ENCODE measurements around the gene GPN2.

GPN2 gene

GRCh38 chr1:26862781-26863684 lies 27.1 kb downstream of the GPN2 start, which contains the start of gene SFN (continued):
- TF ChIP-seq ZNF26 (tag by site-specific recombination; IDR thresholded peaks at IDR 0.05), result no peak
- no peak for TF ChIP-seq ZNF530 (tag by site-specific recombination; IDR thresholded peaks at IDR 0.05; ENCODE audit: low read depth)
- peak; percentile 44 for TF ChIP-seq KLF17 (tag by site-specific recombination; IDR thresholded peaks at IDR 0.05)
- no peak for TF ChIP-seq MEIS1 (CRISPR knock-in tag; IDR thresholded peaks at IDR 0.05; ENCODE audit: borderline replicate concordance)
- TF ChIP-seq ZNF510 (tag by site-specific recombination; IDR thresholded peaks at IDR 0.05; ENCODE audit: insufficient replicate concordance), result no peak
- TF ChIP-seq ZNF16 (tag by site-specific recombination; IDR thresholded peaks at IDR 0.05; ENCODE audit: low read depth), result no peak
- no peak for TF ChIP-seq ZBTB6 (tag by site-specific recombination; IDR thresholded peaks at IDR 0.05)
- TF ChIP-seq ZNF830 (tag by site-specific recombination; IDR thresholded peaks at IDR 0.05; ENCODE audit: low read depth), result no peak
- TF ChIP-seq ZNF169 (tag by site-specific recombination; IDR thresholded peaks at IDR 0.05), result no peak
- TF ChIP-seq ZNF214 (tag by site-specific recombination; IDR thresholded peaks at IDR 0.05; ENCODE audit: borderline replicate concordance), result no peak
- TF ChIP-seq ZNF311 (tag by site-specific recombination; IDR thresholded peaks at IDR 0.05; ENCODE audit: borderline replicate concordance), result no peak
- TF ChIP-seq ZFP3 (tag by site-specific recombination; IDR thresholded peaks at IDR 0.05; ENCODE audit: low read depth), result no peak
- no peak for TF ChIP-seq ZNF132 (tag by site-specific recombination; IDR thresholded peaks at IDR 0.05; ENCODE audit: borderline replicate concordance)
- no peak for TF ChIP-seq ZNF791 (tag by site-specific recombination; IDR thresholded peaks at IDR 0.05)
- no peak for TF ChIP-seq ZNF148 (tag by site-specific recombination; IDR thresholded peaks at IDR 0.05; ENCODE audit: borderline replicate concordance)
- TF ChIP-seq ZNF335 (tag by site-specific recombination; conservative IDR thresholded peaks at IDR 0.05), result no peak
- no peak for TF ChIP-seq WT1 (tag by site-specific recombination; IDR thresholded peaks at IDR 0.05)
- peak; percentile 73 for TF ChIP-seq PATZ1 (tag by site-specific recombination; IDR thresholded peaks at IDR 0.05)
- TF ChIP-seq ZFP41 (tag by site-specific recombination; IDR thresholded peaks at IDR 0.05; ENCODE audit: borderline replicate concordance), result no peak
- TF ChIP-seq ZNF626 (tag by site-specific recombination; IDR thresholded peaks at IDR 0.05), result no peak
- TF ChIP-seq ZNF202 (tag by site-specific recombination; IDR thresholded peaks at IDR 0.05; ENCODE audit: borderline replicate concordance), result no peak
- TF ChIP-seq ZNF768 (tag by site-specific recombination; IDR thresholded peaks at IDR 0.05), result no peak
- TF ChIP-seq ZNF692 (tag by site-specific recombination; IDR thresholded peaks at IDR 0.05), result peak; percentile 100
- no peak for TF ChIP-seq ZSCAN5A (tag by site-specific recombination; IDR thresholded peaks at IDR 0.05)
- peak; percentile 56 for TF ChIP-seq GLIS1 (tag by site-specific recombination; IDR thresholded peaks at IDR 0.05)
- TF ChIP-seq ZNF221 (tag by site-specific recombination; IDR thresholded peaks at IDR 0.05; ENCODE audit: borderline replicate concordance), result no peak

All from HEK293 (cell line).